Endothelial cell of umbilical vein (primary cell): ENCODE measurements around the gene C6orf132.

ENCODE experiments used
- EZH2 ChIP-seq: IDR thresholded peaks from 2 replicates; pipeline ENCODE4 v1.6.1; 2012; ENCODE audit warnings: borderline replicate concordance, low read depth, mild to moderate bottlenecking, moderate library complexity, low read length, inconsistent platforms; ENCODE audit not compliant: severe bottlenecking
- FOS ChIP-seq: IDR thresholded peaks from 2 replicates; pipeline ENCODE4 v1.6.1; 2011; ENCODE audit warnings: mild to moderate bottlenecking, low read length, moderate library complexity, borderline replicate concordance; ENCODE audit not compliant: insufficient read depth
- GATA2 ChIP-seq: IDR thresholded peaks from 2 replicates; pipeline ENCODE4 v1.7.0; 2011; ENCODE audit warnings: low read depth, mild to moderate bottlenecking, moderate library complexity, mixed read lengths, low read length; ENCODE audit not compliant: insufficient read length, insufficient read depth
- MYC ChIP-seq: IDR thresholded peaks from one replicate; pipeline ENCODE4 v1.6.1; 2011; ENCODE audit warnings: mild to moderate bottlenecking, low read depth, low read length
- POLR2A ChIP-seq: IDR thresholded peaks from 2 replicates; pipeline ENCODE4 v1.6.1; 2012; ENCODE audit warnings: low read depth, mild to moderate bottlenecking, control low read depth, low read length
- POLR2AphosphoS5 ChIP-seq: IDR thresholded peaks from 2 replicates; pipeline ENCODE4 v1.6.1; 2012; ENCODE audit warnings: low read depth, mild to moderate bottlenecking, control low read depth, low read length, moderate library complexity; ENCODE audit not compliant: insufficient read depth
- TF ChIP-seq, protein P1 (sequence below), 2 donors: IDR thresholded peaks; 1 replicate in 1 of 2; 2 replicates in 1 of 2; pipeline ENCODE4 v1.5.1; 2011; ENCODE audit warnings: low read length in 2 of 2, mild to moderate bottlenecking in 2 of 2, moderate library complexity in 2 of 2, control low read depth in 1 of 2, inconsistent platforms in 1 of 2, low read depth in 1 of 2; ENCODE audit not compliant: insufficient read depth in 1 of 2; ENCODE audit errors: extremely low read depth in 1 of 2
- TF ChIP-seq, protein P2 (sequence below): IDR thresholded peaks from 2 replicates; pipeline ENCODE4 v1.6.1; 2011; ENCODE audit not compliant: insufficient read depth, insufficient read length

DNA sequence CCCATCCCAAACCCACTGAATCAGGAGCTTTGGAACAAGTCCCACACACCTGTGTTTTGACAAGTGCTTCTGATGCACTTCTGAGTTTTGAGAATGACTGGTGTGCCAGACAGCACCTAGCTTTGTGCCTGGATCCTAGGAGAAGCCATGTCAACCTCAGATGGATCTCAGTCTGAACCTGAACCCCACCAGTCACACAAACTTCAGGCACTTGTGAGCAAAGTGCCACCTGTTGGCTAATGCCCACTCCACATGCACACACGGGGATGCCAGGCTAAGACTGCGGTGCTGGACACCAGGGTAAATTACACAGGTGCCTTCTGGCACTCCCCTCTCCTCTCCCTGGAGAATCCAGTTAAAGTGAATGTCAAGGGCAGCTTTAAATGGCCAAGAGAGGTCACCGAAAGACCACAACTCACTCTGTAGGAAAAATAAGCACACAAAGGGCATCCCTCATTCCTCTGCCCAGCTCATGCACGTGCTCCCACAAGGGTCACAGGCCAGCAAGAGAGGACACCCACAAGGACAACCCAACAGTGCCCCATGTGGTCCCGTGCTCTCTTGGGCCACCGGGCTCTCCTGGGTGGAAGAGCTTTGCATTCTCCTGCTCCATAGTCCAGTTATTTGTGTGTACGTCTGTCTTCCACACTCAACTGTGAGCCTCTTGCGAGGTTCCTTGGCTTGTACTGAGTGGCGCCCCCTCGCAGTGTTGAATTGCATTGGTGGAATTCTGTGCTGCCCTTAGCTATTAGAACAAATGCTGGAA is 46.5 kb downstream of the C6orf132 start:
- TF ChIP-seq, protein P1, sequence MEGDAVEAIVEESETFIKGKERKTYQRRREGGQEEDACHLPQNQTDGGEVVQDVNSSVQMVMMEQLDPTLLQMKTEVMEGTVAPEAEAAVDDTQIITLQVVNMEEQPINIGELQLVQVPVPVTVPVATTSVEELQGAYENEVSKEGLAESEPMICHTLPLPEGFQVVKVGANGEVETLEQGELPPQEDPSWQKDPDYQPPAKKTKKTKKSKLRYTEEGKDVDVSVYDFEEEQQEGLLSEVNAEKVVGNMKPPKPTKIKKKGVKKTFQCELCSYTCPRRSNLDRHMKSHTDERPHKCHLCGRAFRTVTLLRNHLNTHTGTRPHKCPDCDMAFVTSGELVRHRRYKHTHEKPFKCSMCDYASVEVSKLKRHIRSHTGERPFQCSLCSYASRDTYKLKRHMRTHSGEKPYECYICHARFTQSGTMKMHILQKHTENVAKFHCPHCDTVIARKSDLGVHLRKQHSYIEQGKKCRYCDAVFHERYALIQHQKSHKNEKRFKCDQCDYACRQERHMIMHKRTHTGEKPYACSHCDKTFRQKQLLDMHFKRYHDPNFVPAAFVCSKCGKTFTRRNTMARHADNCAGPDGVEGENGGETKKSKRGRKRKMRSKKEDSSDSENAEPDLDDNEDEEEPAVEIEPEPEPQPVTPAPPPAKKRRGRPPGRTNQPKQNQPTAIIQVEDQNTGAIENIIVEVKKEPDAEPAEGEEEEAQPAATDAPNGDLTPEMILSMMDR (IDR thresholded peaks at IDR 0.05; ENCODE audit: extremely low read depth in 1 of 2, insufficient read depth in 1 of 2, low read depth in 1 of 2, low read length in 2 of 2) = no peak
- no peak for TF ChIP-seq EZH2
- no peak for TF ChIP-seq POLR2A
- TF ChIP-seq, protein P2, sequence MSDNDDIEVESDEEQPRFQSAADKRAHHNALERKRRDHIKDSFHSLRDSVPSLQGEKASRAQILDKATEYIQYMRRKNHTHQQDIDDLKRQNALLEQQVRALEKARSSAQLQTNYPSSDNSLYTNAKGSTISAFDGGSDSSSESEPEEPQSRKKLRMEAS = no peak
- no peak for TF ChIP-seq FOS
- no peak for TF ChIP-seq POLR2AphosphoS5
- no peak for TF ChIP-seq MYC
- TF ChIP-seq GATA2 = no peak
